CD4-positive, alpha-beta T cell treated with Interferon alpha-2 for 1 hour (primary cell): ENCODE results near the gene VPS37B.

ENCODE experiments used
- DNase-seq, 2 donors: peaks; one replicate each; pipeline ENCODE4 v3.0.0-alpha.2; 2020 to 2022

VPS37B gene

GRCh38 chr12:122850048-122850445, 45.9 kb downstream of the VPS37B start:
- no peak for DNase-seq

GRCh38 chr12:122849352-122850047, 46.4 kb downstream of the VPS37B start:
- DNase-seq: no peak

- DNase-seq: no peak
Measured at GRCh38 chr12:122848471-122849351, 47.2 kb downstream of the VPS37B start.

- DNase-seq: no peak
Measured at GRCh38 chr12:122847921-122848421, 48.0 kb downstream of the VPS37B start.

- no peak for DNase-seq
Measured at GRCh38 chr12:122847516-122847836, 48.4 kb downstream of the VPS37B start.

- no peak for DNase-seq
Measured at GRCh38 chr12:122846622-122847515, 49.1 kb downstream of the VPS37B start.

GRCh38 chr12:122845865-122846621, 49.9 kb downstream of the VPS37B start:
- DNase-seq: no peak

GRCh38 chr12:122845041-122845864, 50.7 kb downstream of the VPS37B start:
- DNase-seq: no peak

GRCh38 chr12:122844366-122844971, 51.5 kb downstream of the VPS37B start:
- no peak for DNase-seq

GRCh38 chr12:122843455-122843854, 52.5 kb downstream of the VPS37B start:
- DNase-seq: no peak

- DNase-seq: no peak
Measured at GRCh38 chr12:122842505-122843405, 53.2 kb downstream of the VPS37B start.

- DNase-seq: no peak
Measured at GRCh38 chr12:122841544-122842321, 54.2 kb downstream of the VPS37B start.

GRCh38 chr12:122840580-122841513, 55.1 kb downstream of the VPS37B start:
- no peak for DNase-seq

GRCh38 chr12:122839907-122840554, 55.9 kb downstream of the VPS37B start:
- DNase-seq: no peak

- no peak for DNase-seq
Measured at GRCh38 chr12:122838841-122839240, 57.1 kb downstream of the VPS37B start.

GRCh38 chr12:122837306-122838265, 58.3 kb downstream of the VPS37B start:
- no peak for DNase-seq
